Esophagus squamous epithelium (tissue), 4 donors: ENCODE results near the gene GTF2H4.

Source experiments
- CTCF ChIP-seq, 6 experiments: fragments of 450-650 bp in 4 of 6; fragments of 200-600 bp in 2 of 6; sonication (generic) in 2 of 6; IDR thresholded peaks; one replicate each; pipeline ENCODE4 v1.5.1; 2016 to 2019; ENCODE audit warnings: antibody characterized with exemption in 6 of 6, mild to moderate bottlenecking in 4 of 6, moderate library complexity in 4 of 6
- POLR2A ChIP-seq, 4 donors: fragments of 450-650 bp; IDR thresholded peaks; one replicate each; pipeline ENCODE4 v1.6.1; 2017; ENCODE audit warnings: antibody characterized with exemption in 4 of 4, mild to moderate bottlenecking in 4 of 4, moderate library complexity in 3 of 4

DNA sequence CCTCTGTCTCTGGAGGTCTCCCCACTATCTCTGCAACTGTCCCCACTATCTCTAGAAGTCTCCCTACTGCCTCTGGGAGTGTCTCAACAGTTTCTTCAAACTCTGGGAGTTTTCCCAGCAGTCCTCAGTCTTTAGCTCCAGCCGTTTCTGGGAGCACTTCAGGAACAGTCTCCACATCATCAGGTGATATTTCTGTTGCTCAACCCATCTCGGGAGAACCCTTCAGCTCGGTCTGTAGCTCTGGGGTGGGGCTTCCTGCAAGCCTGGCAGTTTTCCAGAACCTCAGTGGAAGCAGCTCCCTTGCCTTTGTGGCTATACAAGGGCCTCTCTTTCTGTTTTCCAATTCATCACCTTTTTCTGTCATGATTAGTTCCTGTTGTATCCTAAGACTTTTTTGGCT, 27.0 kb downstream of the GTF2H4 start:
- no peak for TF ChIP-seq CTCF (IDR thresholded peaks at IDR 0.05)
- no peak for TF ChIP-seq POLR2A (IDR thresholded peaks at IDR 0.05)
